ENCODE data around the gene SPECC1L. TPM values are rescaled to one million over a fixed set of nuclear protein-coding genes. Genes with fewer than 3 reads are reported as not detected.

The SPECC1L gene
- total and polyA plus RNA-seq, 9 donors: 19.3 to 94.4 (median 66.3) TPM

DNA sequence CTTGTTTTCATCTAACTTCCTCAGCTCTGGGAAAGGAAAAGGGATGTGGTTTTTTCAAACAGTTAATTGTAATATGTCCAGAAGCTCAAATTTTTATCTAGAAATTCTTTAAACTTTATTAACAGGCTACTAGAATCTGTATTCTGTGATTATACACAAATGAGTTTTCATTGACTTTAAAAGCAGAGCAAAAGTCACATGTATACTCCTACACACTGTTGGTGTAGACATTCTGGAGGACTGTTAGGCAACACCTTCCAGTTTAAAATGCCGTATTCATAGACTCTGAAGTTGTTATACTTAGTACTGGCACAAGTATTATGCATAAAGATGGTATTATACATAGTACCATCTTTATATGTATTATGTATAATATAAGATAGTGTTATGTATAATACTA, 64.9 kb downstream of the SPECC1L start:
- Histone ChIP-seq H3K36me3 (no peaks in the 10 kb centered on the region), H3K27ac (no peak overlapping the region), H3K27me3 (no peaks in the 10 kb centered on the region), H3K9me3 (no peaks in the 10 kb centered on the region), H3K4me1 (ENCODE audit: insufficient read depth) (no peaks in the 10 kb centered on the region), H3K4me3 (no peak overlapping the region)
- intact Hi-C loops (cut with DNase I): no loop called here
- TF ChIP-seq CTCF (IDR thresholded peaks at IDR 0.05) (no peak), POLR2A (IDR thresholded peaks at IDR 0.05) (no peak), EP300 (IDR thresholded peaks at IDR 0.05) (no peak)
- DNase-seq: no peak
- WGBS, 3 donors: 63 to 79% (median 78%) methylated on average over 1 of the region's 1 CpG

DNA sequence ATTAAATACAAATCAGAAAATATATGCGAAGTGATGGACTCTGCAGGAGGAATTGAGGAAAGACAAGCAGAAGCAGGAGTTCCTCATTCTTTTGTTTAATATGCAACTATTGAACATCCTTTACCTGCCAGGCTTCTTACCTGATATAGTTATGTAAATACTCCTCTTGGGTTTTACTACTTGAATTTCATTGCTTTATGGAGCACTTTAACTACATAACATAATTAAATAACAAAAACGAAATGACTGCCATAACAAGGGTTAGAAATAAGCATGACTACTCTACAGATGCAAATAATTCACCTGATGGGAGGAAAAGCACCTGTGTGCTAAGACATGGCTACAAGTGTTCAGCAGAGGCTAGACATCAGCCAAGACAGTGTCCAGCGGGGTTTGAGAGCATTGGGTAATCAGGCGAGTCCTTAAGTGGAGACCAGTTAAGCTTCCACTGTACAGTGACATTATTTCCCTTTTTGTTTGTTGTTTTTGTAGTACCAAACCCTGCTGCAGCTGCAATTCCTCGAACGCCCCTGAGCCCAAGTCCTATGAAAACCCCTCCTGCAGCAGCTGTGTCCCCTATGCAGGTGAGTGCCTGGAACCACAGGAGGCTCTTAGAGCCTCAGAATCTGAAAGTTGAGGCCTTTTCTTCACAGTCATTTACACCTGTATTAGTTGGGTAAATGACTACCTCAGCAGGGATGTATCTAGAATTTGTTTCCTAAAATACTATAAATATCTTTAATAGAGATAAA, 67.4 kb downstream of the SPECC1L start:
- TF ChIP-seq POLR2A (IDR thresholded peaks at IDR 0.05) (no peak), CTCF (IDR thresholded peaks at IDR 0.05) (no peak), EP300 (IDR thresholded peaks at IDR 0.05) (no peak)
- no peak overlapping the region for H3K4me3 ChIP-seq
- H3K27ac ChIP-seq: no peak overlapping the region
- no peak for DNase-seq
- no peaks in the 10 kb centered on the region for H3K4me1 ChIP-seq (ENCODE audit: insufficient read depth)
- intact Hi-C loops (cut with DNase I): no loop called here
- 84 to 88% (median 88%) methylated on average over 6 of the region's 6 CpGs for WGBS, 3 donors
- no peaks in the 10 kb centered on the region for H3K27me3 ChIP-seq
- no peaks in the 10 kb centered on the region for H3K9me3 ChIP-seq
- H3K36me3 ChIP-seq: no peaks in the 10 kb centered on the region

- intact Hi-C loops (cut with DNase I): no loop called here
- Histone ChIP-seq H3K9me3 (no peaks in the 10 kb centered on the region), H3K27ac (no peak overlapping the region), H3K4me1 (ENCODE audit: insufficient read depth) (no peaks in the 10 kb centered on the region), H3K27me3 (no peaks in the 10 kb centered on the region), H3K4me3 (no peak overlapping the region), H3K36me3 (no peaks in the 10 kb centered on the region)
- 62 to 71% (median 62%) methylated on average over 3 of the region's 3 CpGs for WGBS, 3 donors
- DNase-seq: no peak
- TF ChIP-seq CTCF (IDR thresholded peaks at IDR 0.05) (no peak), EP300 (IDR thresholded peaks at IDR 0.05) (no peak), POLR2A (IDR thresholded peaks at IDR 0.05) (no peak)
These were observed 68.3 kb downstream of the SPECC1L start for GRCh38 chr22:24338726-24339451.

DNA sequence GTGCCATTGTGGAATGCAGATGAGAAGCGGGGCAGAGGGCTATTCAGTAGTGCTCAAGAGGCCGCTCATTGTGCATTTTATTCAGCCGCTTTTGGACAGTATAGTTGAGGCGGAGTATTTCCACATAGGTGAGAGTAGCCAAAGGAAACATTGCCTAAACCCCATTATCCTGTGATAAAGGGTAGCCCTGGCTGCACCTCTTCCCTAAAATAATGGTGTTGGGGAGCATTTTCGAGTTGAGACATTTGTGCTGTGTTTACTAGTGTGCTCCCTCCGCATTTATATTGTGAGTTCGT, 68.8 kb downstream of the SPECC1L start:
- intact Hi-C loops (cut with DNase I): no loop called here
- Histone ChIP-seq H3K27me3 (no peaks in the 10 kb centered on the region), H3K27ac (no peak overlapping the region), H3K4me3 (no peak overlapping the region), H3K4me1 (ENCODE audit: insufficient read depth) (no peaks in the 10 kb centered on the region), H3K36me3 (no peaks in the 10 kb centered on the region), H3K9me3 (no peaks in the 10 kb centered on the region)
- DNase-seq: no peak
- TF ChIP-seq EP300 (IDR thresholded peaks at IDR 0.05) (no peak), POLR2A (IDR thresholded peaks at IDR 0.05) (no peak), CTCF (IDR thresholded peaks at IDR 0.05) (no peak)
- WGBS, 3 donors: 92 to 97% (median 96%) methylated on average over 7 of the region's 7 CpGs
